Mucosa of descending colon (tissue), 3 donors: ENCODE measurements around the gene GSTT4. TPM values are rescaled to one million over a fixed set of nuclear protein-coding genes. Genes with fewer than 3 reads are reported as not detected.

Source experiments
- ATAC-seq: fragments of 200-7000 bp; cut with Tn5 transposase; one replicate; pipeline ENCODE4 v1.9.1; 2020; ENCODE audit warnings: mild to moderate bottlenecking, moderate library complexity
- DNase-seq, 3 donors: peaks; one replicate each; pipeline ENCODE4 v3.0.0-alpha.2; 2020
- H3K36me3 ChIP-seq: fragments of 200-600 bp; one replicate; pipeline ENCODE4 v1.8.0; 2021; ENCODE audit warnings: low read depth, mild to moderate bottlenecking
- H3K4me1 ChIP-seq: fragments of 200-600 bp; one replicate; pipeline ENCODE4 v1.8.0; 2021; ENCODE audit warnings: low read depth, mild to moderate bottlenecking
- H3K4me3 ChIP-seq: fragments of 200-600 bp; one replicate; pipeline ENCODE4 v1.8.0; 2021; ENCODE audit warnings: mild to moderate bottlenecking
- H3K9me3 ChIP-seq: fragments of 200-600 bp; one replicate; pipeline ENCODE4 v1.8.0; 2021; ENCODE audit warnings: mild to moderate bottlenecking
- CTCF ChIP-seq: fragments of 200-600 bp; IDR thresholded peaks from one replicate; pipeline ENCODE4 v1.8.0; 2022; ENCODE audit warnings: antibody characterized with exemption, mild to moderate bottlenecking
- intact Hi-C, 2 donors: fragments of 100-400 bp; cut with DNase I in 1 of 2; cut with micrococcal nuclease in 1 of 2; formaldehyde crosslinking; loops; one replicate each; pipeline versions ENCODE4 v1.11.0 to v1.11.1; 2022; cut with DNase I, micrococcal nuclease
- total RNA-seq, 3 donors: library from RNA; stranded (reverse); fragmentation: NEBNext Ultra II Directional in 2 of 3; extraction: Animal tissue kit (Norgen Biotek cat#: 25700) in 2 of 3; gene quantifications; one replicate each; pipeline versions ENCODE4 v1.2.1 to v1.2.4, GENCODE V29; 2021 to 2023
- donor health status: DM: no; HTN: no; CAD: no; lungs with moderate emphysema.
- donor health status: DM: no; HTN: no; CAD: no.
- donor health status: DM: no; HTN: yes; CAD: no.

GSTT4 gene
- total RNA-seq, 3 donors from 2014 or later, result not detected

GRCh38 chr22:24010018-24010391 lies 4.8 kb upstream of the GSTT4 start:
- H3K4me3 ChIP-seq, result no peak overlapping the region
- ATAC-seq (no peak), DNase-seq (no peak)
- no peak for TF ChIP-seq CTCF
- H3K9me3 ChIP-seq, result no peaks in the 10 kb centered on the region
- intact Hi-C loops, result no loop called here
- H3K36me3 ChIP-seq, result no peaks in the 10 kb centered on the region
- H3K4me1 ChIP-seq, result peaks cover 7% of the 10 kb centered on the region

- H3K36me3 ChIP-seq, result no peaks in the 10 kb centered on the region
- H3K4me3 ChIP-seq, result no peak overlapping the region
- ATAC-seq (no peak), DNase-seq (no peak)
- H3K9me3 ChIP-seq, result no peaks in the 10 kb centered on the region
- no peak for TF ChIP-seq CTCF
- intact Hi-C loops, result no loop called here
- H3K4me1 ChIP-seq, result peaks cover 7% of the 10 kb centered on the region
Measured at GRCh38 chr22:24009227-24010017, 4.2 kb upstream of the GSTT4 start.

- intact Hi-C loops, result no loop called here
- peaks cover 7% of the 10 kb centered on the region for H3K4me1 ChIP-seq
Measured at GRCh38 chr22:24008381-24009226, 3.4 kb upstream of the GSTT4 start.

GRCh38 chr22:24008022-24008283 lies 2.7 kb upstream of the GSTT4 start:
- DNase-seq (no peak), ATAC-seq (no peak)
- no peaks in the 10 kb centered on the region for H3K36me3 ChIP-seq
- intact Hi-C loops, result no loop called here
- no peak overlapping the region for H3K4me3 ChIP-seq
- peaks cover 7% of the 10 kb centered on the region for H3K4me1 ChIP-seq
- no peak for TF ChIP-seq CTCF
- no peaks in the 10 kb centered on the region for H3K9me3 ChIP-seq

More at GRCh38 chr22:24008381-24009226, 3.4 kb upstream of the GSTT4 start:
- H3K36me3 ChIP-seq, result no peaks in the 10 kb centered on the region
- no peak for TF ChIP-seq CTCF
- no peak for DNase-seq
- no peak for ATAC-seq
- no peaks in the 10 kb centered on the region for H3K9me3 ChIP-seq
- no peak overlapping the region for H3K4me3 ChIP-seq

GRCh38 chr22:24007253-24008021 lies 2.2 kb upstream of the GSTT4 start:
- intact Hi-C loops, result no loop called here
- H3K4me3 ChIP-seq, result no peak overlapping the region
- no peak for DNase-seq
- H3K36me3 ChIP-seq, result no peaks in the 10 kb centered on the region
- no peaks in the 10 kb centered on the region for H3K9me3 ChIP-seq
- TF ChIP-seq CTCF, result no peak
- ATAC-seq, result no peak
- peaks cover 4% of the 10 kb centered on the region for H3K4me1 ChIP-seq
